GM19438 (cell line): ENCODE data around the gene HNRNPM.

ENCODE experiments used
- ATAC-seq: cut with Tn5 transposase; IDR thresholded peaks from one replicate; pipeline ENCODE4 v1.9.1; 2021; ENCODE audit warnings: low read depth; ENCODE audit not compliant: unreplicated experiment

HNRNPM gene

DNA sequence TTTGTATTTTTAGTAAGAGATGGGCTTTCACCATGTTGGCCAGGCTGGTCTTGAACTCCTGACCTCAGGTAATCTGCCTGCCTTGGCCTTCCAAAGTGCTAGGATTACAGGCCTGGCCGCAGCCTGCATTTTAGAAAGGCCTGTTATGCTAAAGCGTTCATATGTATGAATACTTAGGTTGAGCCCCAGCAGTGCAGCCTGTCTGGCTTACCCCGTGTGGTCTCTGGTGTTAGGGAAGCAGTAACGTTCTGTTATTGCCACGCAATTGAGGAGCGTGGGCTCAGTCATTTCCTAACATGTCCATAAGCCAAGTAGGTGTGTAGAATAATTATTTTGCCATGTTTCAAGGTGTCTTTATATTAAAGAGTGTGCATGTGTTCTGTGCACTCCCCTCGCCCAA, 14.3 kb downstream of the HNRNPM start:
- ATAC-seq, result no peak

DNA sequence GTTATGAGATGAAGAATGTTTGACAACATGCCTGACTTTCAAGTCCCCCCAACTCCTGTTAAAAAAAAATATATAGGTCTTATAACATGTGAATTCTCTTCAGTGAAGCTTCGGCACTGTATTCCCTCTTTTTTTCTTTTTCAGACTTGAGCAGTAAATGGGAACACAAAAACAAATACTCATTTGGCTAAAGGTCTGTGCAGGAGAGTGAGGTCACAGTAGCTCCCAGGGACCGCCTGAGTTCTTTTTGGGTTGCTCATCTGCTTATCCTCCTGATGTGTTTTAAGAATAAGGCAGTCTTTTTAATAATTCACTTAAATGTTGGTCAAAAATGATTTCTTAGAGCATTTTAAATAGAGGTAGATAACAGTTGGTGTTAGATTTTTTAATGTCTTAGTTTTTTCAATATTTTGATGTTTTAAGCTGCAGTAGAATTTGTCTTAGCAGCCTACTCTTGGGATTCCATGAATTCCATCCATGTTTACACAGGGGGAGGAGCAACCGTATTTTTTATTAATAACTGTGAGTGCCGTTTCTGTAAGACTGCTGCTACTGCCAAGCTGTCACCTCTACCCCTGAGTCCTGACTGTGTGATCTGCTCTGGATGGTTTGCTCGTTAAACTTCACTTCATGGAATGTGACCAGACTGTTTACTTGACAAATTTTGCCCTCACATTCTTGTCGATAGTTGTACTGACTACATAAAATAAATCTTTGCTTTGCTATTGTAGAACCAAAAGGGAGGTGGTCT, 14.9 kb downstream of the HNRNPM start:
- no peak for ATAC-seq

DNA sequence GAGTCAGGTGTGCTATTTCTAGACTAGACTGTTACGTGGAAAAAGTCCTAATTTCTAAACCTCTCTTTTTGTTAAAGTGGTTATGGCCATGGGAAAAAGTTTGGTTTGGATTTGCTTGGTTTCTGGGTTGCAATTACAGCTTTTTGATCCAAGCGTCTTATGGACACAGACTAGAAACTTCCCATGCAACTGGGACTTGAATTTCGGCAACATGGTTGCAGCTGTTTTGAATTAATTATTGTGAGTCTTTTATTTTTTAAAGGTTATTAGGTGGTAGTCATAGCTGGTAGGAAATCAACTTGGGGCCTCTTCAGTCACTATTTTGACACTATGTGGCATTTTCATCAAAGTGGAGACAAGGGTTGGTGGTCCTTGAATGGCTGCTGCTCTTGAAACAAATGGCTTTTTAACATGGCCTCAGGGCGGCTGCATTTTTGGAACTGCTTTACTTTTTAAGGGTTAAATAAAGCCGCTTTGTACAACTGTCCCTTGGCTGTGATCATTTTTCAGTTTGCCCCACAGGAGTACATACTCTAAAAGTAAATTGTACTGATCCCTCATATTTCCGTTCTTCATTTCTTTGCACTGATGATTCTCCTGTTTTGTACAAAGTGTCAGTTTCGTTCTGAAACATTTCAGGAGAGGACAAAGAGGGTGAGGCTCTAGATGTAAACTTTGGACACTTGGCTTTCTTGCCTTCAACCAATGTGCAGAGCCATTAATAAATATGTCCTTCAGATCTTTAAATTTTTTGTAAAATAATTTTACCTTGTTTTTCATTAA, 15.9 kb downstream of the HNRNPM start:
- ATAC-seq, result no peak

DNA sequence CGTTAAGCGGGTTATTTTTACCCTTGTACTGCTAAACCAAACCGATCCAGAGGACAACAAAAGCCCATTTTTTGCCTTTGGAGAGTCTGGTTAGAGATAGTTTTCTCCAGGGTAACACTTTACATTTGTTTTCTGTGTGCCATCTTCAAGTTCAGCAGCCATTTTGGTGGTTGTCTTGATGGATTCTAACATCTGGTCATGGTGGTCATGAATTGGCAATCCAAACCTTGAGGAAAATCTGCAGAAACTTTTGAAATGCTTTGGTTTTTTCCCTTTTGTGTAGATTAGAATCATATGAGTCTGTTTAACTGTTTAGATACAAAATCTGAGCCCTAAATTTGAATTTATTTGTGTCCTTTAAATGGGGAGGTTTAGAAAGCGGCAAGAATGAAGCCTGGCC, 16.6 kb downstream of the HNRNPM start:
- ATAC-seq, result no peak

DNA sequence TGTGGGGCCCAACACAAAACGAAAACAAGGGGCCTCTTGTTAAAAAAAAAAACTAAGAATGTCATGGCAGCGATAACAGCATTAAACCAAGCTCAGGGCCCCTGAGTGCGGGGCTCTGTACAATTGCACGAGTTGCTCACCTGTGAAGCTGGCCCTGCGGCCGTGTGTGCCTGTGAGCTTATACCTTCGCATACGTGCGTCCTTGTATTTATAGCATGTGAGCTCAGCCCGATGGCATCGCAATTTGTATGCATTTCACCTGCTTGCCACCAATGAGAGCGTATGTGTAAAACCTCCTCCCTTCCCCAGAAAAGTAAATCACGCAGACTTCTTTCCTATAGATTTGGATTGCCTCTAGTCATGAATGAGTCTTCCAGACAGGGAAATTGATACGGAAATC, 17.1 kb downstream of the HNRNPM start:
- ATAC-seq, result no peak

DNA sequence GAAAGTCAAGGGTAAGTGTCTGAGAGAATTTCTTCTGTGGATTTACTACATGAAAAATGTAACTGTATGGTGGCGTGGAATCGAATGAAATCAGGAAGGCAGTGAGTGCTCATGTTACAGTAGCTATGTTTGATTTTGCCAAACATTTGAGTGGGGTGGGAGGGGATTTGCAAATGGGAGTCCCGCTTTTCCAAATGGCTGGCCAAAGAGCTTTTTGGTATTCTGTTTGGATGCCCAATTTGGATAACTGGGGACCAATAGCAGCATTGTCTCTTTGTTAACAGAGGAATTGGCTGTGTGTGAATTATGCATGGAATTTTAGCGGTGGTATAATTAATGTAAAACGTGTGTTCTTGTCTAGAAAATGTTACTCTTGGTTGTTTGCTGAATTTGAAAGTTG, 17.8 kb downstream of the HNRNPM start:
- ATAC-seq, result no peak

DNA sequence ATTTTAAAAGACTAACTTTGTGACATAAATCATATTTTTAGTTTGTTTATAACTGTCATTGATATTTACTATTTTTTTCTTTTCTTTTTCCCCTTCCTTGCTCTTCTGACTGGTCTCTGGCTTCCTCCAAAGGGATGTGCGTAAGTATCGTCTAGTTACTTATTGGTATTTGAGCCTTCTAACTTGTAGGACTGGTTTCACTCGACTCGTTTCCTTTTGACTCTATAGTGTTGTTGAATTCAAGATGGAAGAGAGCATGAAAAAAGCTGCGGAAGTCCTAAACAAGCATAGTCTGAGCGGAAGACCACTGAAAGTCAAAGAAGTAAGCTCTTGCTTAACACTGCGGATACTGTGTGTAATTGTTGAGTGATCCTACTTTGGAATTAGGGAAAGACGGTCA, 18.6 kb downstream of the HNRNPM start:
- ATAC-seq, result no peak

DNA sequence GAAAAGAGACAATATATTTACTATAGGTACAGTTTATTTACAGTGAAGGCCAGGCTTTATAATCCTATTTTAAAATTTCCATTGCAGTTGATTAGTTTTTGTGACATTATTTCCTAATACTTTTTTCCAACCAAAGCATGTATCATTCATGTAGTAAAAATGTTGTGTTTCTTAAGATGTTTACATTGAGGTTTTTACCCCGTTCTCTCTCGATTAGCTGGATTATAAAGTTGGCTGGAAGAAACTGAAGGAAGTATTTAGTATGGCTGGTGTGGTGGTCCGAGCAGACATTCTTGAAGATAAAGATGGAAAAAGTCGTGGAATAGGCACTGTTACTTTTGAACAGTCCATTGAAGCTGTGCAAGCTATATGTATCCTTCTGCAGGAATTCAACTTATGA, 21.2 kb downstream of the HNRNPM start:
- ATAC-seq, result no peak

DNA sequence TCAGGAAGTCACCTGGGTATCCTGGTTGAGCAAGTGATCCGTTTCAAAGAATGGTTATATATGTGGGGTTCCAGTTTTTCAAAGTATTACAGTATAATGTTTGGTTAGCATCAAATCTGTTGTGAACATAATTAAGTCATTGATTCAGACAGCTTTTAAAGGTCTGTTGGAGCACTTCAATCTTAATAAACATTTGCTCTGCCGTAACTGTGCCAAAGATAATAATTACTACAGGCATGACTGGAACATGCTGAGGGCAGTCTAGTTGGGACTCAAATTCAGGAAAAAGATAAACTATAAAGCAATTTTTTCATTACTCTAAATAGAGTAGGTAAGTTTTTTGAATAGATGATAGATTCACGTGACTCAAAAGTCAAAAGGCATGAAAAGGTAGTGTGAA, 23.3 kb downstream of the HNRNPM start:
- ATAC-seq, result no peak

DNA sequence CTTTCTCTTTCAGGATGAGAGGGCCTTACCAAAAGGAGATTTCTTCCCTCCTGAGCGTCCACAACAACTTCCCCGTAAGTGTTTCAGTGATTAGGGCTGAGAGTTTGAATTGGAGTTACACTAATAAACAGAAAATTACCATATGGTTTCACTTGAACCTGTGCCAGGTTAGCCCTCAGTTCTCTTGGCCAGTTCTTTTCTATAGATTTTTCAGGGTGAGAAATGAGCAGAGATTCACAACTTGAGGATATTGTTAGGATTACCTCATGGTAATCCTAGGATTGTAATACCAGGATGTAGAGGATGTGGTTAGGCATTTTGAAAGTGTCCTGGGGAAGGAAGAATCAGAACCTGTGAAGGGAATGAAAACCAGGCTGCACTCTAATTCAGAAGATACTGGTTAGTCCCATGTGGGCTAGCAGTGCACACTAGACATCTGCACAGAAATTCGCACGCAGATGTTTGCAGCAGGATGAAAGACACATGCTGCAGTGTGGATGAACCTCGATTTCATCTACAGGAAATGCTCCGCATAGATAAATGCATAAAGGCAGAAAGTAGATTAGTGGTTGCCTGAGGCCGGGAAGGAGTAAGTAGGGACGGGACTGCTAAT, 24.1 kb downstream of the HNRNPM start:
- ATAC-seq, result no peak

DNA sequence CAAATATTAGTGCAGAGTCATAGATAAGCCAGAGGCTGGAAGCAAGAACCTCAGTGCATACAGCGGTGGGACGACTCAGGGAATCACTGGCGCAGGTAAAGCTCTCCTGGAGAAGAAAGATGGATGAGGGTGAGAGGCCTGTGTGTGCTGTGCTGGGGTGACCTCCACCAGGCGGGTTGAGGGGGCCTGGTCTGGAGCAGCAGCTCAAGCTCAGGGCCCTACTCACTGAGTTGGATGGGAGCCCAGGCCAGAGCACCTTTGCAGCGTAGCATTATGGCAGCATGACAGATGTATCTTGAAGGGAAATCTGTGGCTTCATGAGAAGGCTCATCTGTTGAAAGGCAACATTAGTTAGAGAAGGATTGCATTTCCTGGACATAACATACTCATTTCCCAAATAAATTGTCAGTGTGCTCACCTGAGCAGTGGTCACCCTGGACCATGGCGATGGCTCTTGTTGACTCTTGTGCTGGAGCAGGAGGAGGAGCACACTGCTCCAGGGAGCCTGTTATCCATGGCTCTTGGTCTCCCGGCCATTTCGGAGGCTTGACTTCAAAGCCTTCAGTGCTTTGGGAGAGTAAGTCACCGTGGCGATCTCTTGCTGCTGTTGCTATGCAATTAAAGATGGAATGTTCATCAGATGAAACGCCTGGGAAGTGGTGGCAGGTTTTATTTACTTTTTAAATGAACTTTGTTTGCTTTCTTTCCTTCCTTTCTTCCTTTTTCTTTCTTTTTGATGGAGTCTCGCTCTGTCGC, 25.0 kb downstream of the HNRNPM start:
- ATAC-seq, result no peak

DNA sequence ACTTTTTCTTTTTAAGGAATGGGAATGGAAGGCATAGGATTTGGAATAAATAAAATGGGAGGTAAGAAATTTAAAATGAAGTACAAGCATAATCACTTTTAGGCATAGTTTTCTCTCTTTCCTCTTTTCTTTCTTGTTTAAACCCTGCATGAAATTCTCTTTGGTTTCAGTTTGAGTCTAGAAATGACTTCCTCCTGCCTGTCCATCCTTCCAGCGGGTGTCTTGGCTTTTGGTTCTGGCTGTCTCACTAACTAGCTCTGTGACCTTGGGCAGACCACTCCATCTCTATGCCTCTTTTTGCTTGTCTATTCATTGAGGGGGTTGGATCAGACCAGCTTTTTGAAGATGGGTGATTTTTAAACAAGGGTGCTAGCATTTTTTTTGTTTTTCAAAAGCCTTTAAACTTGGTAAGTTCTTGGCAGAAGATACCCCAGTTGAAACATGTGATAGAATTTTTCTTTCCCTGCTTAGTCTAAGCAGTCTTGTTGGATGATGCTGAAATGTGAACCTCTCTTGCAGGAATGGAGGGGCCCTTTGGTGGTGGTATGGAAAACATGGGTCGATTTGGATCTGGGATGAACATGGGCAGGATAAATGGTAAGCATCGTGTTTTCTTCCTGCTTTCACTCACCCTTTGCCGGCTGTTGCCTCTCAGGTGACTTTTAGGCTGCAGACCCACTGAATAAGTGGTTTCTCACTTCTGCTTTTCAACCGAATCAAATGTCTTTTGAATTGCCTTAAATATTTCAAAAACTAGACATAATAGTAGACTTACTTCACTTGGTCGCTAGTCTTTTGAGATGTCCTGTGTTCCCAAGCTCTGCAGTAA, 29.1 kb downstream of the HNRNPM start:
- ATAC-seq, result no peak

DNA sequence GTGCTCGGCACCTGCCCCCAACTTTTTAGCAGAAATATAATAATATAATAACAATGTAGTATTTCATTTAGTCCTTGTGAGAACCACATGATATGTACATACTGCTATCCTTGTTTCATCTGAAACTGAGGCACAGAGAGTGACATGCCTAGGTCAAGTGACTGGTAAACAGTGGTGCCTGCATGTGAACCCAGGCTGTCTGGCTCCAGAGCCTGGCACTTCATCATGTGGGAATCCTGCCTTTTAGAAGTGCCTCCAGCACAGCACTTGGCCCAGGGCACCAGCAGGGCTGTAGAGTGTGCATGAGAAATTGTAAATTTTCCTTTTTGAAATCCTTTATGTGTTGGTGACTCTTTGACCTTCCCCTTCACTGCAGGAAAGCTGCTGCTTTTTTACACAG, 30.2 kb downstream of the HNRNPM start:
- ATAC-seq, result no peak

DNA sequence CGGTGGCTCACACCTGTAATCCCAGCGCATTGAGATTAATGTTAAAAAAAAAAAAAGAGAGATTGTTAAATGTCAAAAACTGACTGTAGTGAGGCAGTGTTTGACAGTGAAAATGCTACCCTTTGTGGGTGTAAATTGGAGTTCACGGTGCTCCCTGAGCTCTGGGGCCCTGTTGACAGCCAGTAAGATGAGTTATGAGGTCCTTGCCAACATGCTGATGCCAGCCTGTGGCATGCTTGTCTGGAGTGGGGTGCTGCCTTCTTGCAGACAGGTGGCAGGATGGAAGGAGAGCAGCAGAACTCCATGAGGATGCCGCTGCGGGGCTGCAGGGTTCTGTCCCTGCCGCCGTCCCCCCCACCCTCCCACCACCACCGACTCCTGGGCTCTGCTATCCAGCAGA, 31.7 kb downstream of the HNRNPM start:
- no peak for ATAC-seq

DNA sequence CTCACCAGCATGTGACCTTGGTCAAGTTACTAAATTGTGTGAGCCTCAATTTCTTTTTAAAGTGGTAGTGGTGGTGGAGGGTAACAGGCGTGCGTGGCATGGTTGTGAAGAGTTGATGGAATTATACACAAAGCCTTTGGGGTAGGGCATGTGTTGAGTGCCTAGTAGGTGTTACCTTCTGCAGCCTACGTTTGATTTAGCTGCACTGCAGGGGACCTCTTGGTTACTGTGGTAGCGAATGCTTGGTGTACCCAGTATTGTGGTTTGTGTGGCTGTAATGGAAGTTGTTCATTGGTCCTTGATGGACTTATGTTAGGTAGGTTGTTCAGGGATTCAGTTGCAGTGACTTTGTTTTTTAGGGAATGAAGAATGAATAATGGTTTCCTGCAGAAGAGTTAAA, 33.1 kb downstream of the HNRNPM start:
- ATAC-seq, result no peak

DNA sequence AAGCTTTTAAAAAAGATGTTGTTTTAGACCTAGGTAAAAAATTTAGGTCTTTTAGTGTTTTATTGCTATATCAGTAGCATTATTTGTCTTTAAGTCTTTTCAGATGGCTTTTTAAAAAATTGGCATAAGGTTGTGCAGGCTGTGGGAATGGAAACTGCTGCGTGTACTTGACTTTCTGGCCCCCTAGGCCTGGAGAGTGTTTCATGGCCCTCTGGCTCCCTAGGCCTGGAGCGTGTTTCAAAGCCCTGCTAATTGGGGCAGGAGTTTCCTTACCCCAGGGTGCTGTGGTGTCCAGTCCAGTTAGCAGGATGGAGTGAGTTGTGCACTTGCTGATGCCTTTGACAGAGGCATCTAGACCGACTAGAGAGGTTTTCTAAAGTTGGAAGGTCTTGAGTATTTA, 33.8 kb downstream of the HNRNPM start:
- ATAC-seq, result no peak

DNA sequence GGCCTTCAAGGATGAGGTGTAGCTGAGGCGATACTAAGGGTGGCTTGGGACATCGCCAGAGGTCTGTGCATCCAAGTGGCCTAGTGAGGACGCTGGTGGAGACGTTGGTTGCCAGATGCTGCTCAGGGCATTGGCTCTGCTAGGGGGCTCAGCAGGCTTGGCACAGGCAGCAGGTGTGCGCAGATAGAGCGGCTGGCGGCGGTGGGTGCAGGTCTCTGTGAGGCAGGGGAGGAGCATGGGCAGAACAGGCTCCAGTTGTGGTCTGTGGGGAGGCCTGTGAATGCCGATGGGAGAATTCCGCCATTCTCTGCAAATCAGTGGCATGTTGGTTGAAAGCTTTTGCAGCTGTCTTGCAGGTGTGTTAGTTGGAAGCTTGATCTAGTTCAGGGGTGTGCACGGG, 36.4 kb downstream of the HNRNPM start:
- ATAC-seq, result no peak

DNA sequence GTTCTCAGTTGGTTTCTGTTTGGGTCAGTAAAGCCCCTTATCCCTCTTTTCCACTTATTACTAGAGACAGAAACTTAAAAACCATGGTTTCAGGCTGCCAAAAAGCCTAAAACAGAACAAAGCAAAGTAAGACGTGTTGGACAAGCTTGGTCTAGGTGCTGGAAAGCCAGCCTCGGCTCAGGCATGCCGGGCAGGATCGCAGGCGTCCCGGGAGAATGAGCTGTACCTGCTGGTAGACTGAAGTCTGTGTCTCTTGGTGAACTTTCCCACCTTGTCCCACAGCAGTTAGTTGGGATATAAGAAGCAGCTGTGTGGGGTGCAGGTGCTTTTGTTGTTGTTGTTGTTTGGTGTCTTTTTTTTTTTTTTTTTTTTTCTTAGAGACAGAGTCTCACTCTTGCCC, 36.8 kb downstream of the HNRNPM start:
- ATAC-seq, result no peak

DNA sequence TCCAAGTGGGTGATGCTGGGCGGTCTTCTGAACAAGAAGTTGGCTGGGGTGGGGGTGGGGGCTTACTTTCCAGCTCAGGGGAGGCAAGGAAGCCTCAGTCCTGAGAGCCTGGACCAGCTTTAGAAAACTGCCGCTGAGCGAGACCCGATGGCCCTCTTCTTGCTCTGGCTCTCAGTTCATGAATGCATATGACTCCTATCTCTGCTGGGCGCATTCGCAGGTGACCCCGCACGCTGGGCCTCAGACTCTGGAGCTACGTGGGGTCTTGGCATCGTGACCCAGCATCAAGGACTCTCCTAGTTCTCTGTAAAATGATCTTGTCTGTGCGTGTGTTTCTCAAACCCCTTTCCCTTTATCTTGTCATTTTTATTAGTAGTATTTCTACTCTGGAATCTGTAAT, 37.9 kb downstream of the HNRNPM start:
- no peak for ATAC-seq

DNA sequence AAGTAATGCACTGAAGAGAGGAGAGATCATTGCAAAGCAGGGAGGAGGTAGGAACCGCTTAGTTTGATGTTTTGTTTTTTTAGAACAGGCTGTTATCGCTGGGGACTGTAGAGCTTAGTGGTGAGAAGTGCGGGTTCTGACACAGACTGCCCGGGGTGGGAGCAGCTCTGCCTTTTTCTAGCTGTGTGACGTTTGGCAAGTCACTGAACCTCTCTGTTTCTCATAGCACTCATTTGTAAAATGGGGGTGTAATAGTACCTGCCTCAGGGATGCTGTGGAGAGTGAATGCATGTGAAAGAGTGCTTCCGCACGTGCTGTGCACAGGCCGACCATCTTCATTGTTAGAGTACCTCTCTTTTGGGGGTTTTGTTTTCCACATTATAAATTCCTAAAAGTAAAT, 38.4 kb downstream of the HNRNPM start:
- no peak for ATAC-seq
